CD4-positive, alpha-beta memory T cell (primary cell): ENCODE measurements around the gene SNX13. TPM values are rescaled to one million over a fixed set of nuclear protein-coding genes. Genes with fewer than 3 reads are reported as not detected.

Source experiments
- CTCF ChIA-PET: fragments of 350-600 bp; sonication (Branson Sonifier 250); formaldehyde crosslinking; loops from one replicate; lab custom pipeline; 2021; ENCODE audit warnings: inconsistent platforms; ENCODE audit not compliant: partially characterized antibody; lab: Charles Lee
- POLR2A ChIA-PET: fragments of 350-600 bp; sonication (Branson Sonifier 250); formaldehyde crosslinking; loops from one replicate; lab custom pipeline; 2021; ENCODE audit not compliant: partially characterized antibody; lab: Charles Lee
- DNase-seq, 5 donors: peaks; one replicate each; pipeline versions ENCODE4 v3.0.0 to v3.0.0-alpha.2; 2020 to 2022; ENCODE audit warnings: mixed read lengths in 1 of 5
- H3K27ac ChIP-seq: one replicate; pipeline ENCODE4 v1.7.0; 2013; ENCODE audit warnings: low read depth, low read length
- H3K27me3 ChIP-seq: 2 replicates; pipeline ENCODE4 v1.7.0; 2013; ENCODE audit warnings: mild to moderate bottlenecking, low read length, moderate library complexity; ENCODE audit not compliant: insufficient read depth
- H3K36me3 ChIP-seq: 2 replicates; pipeline ENCODE4 v1.7.0; 2013; ENCODE audit warnings: mild to moderate bottlenecking, low read length, moderate library complexity; ENCODE audit not compliant: insufficient read depth
- H3K4me1 ChIP-seq: 2 replicates; pipeline ENCODE4 v1.7.0; 2013; ENCODE audit warnings: mild to moderate bottlenecking, low read length, moderate library complexity; ENCODE audit not compliant: insufficient read depth
- H3K4me3 ChIP-seq, 2 donors: one replicate each; pipeline ENCODE4 v1.7.0; 2013; ENCODE audit warnings: low read length in 2 of 2, mild to moderate bottlenecking in 1 of 2
- H3K9me3 ChIP-seq, 2 donors: one replicate each; pipeline ENCODE4 v1.7.0; 2013; ENCODE audit warnings: low read length in 2 of 2, control low read depth in 1 of 2; ENCODE audit not compliant: control insufficient read depth in 1 of 2
- H3K27ac Mint-ChIP-seq, 7 donors: one replicate each; pipeline ENCODE4 v1.8.0; 2020 to 2021; ENCODE audit warnings: mixed read lengths in 7 of 7, mild to moderate bottlenecking in 6 of 7, inconsistent platforms in 3 of 7, moderate library complexity in 3 of 7
- H3K27me3 Mint-ChIP-seq, 2 donors: one replicate each; pipeline ENCODE4 v1.8.0; 2020 to 2021; ENCODE audit warnings: mixed read lengths in 2 of 2
- H3K36me3 Mint-ChIP-seq, 2 donors: one replicate each; pipeline ENCODE4 v1.8.0; 2020 to 2021; ENCODE audit warnings: mixed read lengths in 2 of 2, inconsistent platforms in 1 of 2, mild to moderate bottlenecking in 1 of 2
- H3K4me1 Mint-ChIP-seq, 4 donors: one replicate each; pipeline ENCODE4 v1.8.0; 2020 to 2021; ENCODE audit warnings: mixed read lengths in 4 of 4, mild to moderate bottlenecking in 1 of 4
- H3K4me3 Mint-ChIP-seq, 8 donors: one replicate each; pipeline ENCODE4 v1.8.0; 2020 to 2021; ENCODE audit warnings: mixed read lengths in 8 of 8, mild to moderate bottlenecking in 7 of 8, moderate library complexity in 6 of 8, inconsistent platforms in 3 of 8
- H3K9me3 Mint-ChIP-seq, 8 donors: one replicate each; pipeline ENCODE4 v1.8.0; 2020 to 2021; ENCODE audit warnings: mixed read lengths in 8 of 8, mild to moderate bottlenecking in 5 of 8, inconsistent platforms in 3 of 8, moderate library complexity in 1 of 8
- intact Hi-C: fragments of 100-400 bp; cut with micrococcal nuclease; formaldehyde crosslinking; loops from one replicate; pipeline ENCODE4 v1.15.1; 2023
- polyA plus RNA-seq, 2 donors: library from polyadenylated mRNA; unstranded; fragments of 300-500 nt; fragmentation: Illumina TruSeq; gene quantifications; one replicate each; pipeline ENCODE4 v1.2.3, GENCODE V29; 2021
- total RNA-seq, 2 experiments: library from RNA; stranded (reverse); gene quantifications; one replicate each; pipeline ENCODE4 v1.2.3, GENCODE V29; 2021

The SNX13 gene
- total and polyA plus RNA-seq, 4 experiments from 2014 or later: 10.1 to 36.0 (median 24.2) TPM

DNA sequence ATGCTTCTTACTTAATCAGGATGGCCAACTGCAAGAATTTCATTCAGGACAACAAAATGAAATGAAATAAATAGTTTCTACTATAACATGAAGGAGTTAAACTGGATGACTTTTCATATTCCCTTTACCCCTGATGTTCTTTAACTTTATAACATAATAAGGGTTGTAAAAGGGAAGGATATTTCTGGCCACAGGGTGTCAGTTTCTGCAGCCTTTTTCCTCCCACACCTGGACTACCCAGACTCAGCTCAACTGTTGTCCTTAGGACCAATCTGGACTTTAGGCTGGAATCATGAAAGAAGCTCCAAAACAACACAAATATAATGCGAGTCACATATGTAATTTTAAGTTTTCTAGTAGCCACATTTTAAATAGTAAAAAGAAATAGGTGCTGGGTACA lies 44.0 kb upstream of the SNX13 start:
- Histone ChIP-seq H3K9me3 (no peaks in the 10 kb centered on the region), H3K36me3 (no peaks in the 10 kb centered on the region), H3K4me1 (no peaks in the 10 kb centered on the region), H3K27me3 (no peaks in the 10 kb centered on the region), H3K27ac (no peak overlapping the region), H3K4me3 (no peak overlapping the region)
- peaks cover 0 to 1% (median 0%) of the 10 kb centered on the region in 4 donors for H3K4me1 Mint-ChIP-seq
- no peak for DNase-seq
- peaks cover 0 to 2% (median 0%) of the 10 kb centered on the region in 8 donors for H3K9me3 Mint-ChIP-seq
- CTCF ChIA-PET: no interaction called here
- H3K27me3 Mint-ChIP-seq: peaks cover 1 to 6% of the 10 kb centered on the region in 2 donors
- H3K4me3 Mint-ChIP-seq: no peak overlapping the region
- intact Hi-C loops: no loop called here
- H3K36me3 Mint-ChIP-seq: no peaks in the 10 kb centered on the region
- H3K27ac Mint-ChIP-seq: no peak overlapping the region
- POLR2A ChIA-PET: no interaction called here

DNA sequence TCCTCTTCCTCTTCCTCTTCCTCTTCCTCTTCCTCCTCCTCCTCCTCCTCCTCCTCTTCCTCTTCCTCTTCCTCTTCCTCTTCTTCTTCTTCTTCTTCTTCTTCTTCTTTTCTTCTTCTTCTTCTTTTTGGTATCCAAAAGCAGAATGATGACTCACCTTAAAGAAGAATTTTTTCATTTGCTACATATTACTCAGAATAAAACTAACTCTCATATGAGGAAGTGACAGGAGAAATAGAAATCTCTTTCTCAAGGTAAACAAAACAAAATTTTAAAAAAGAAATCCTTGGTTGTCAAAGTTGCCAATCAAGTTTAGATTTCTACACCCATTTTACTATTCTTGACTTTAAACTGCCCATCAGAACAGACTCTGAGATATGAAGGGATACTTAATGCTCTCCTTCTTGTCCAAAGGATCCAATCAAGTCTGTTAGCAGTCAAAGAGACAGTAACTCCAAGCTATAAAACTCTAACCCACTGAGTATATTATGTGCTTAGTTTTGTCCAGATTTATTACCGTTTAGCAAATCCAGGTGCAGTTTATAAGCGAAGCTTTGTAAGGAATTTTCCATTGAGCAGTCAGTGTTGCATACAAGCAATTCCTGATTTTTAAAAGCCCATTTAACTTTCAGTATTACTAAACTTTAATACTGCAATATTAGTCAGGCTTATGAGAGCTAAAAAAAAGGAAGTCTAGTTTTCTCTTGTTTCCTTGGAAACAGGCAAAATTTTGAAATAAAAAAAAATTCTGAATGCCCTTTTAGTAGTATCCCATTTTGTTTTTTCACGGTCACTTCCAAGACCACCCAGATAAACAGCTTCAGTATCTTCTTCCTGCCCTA lies 43.1 kb upstream of the SNX13 start:
- CTCF ChIA-PET: no interaction called here
- no peak overlapping the region for H3K27ac ChIP-seq

DNA sequence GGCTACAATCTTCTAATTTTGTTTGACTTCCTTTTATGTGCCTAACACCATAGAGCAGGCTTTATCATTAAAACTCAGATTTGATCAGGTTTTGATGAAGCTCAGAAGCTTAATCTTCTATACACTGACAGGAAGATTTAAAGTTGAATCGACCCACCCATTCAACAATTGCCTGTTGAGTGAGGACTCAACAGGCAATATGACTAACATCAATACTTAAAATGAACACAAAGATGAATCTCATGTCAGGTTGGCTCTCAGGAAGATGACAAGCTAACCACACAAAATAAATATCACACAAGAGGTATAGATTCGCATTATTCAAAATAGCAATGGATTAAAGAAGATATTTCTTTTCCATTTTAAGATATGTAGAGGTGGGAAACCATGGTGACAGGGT lies 36.7 kb upstream of the SNX13 start:
- no peak overlapping the region for H3K4me3 ChIP-seq
- no peaks in the 10 kb centered on the region for H3K27me3 ChIP-seq
- no peak for DNase-seq
- peaks cover 3 to 5% of the 10 kb centered on the region in 2 donors for H3K27me3 Mint-ChIP-seq
- intact Hi-C loops: no loop called here
- no peaks in the 10 kb centered on the region for H3K9me3 Mint-ChIP-seq
- H3K36me3 ChIP-seq: no peaks in the 10 kb centered on the region
- no peak overlapping the region for H3K27ac Mint-ChIP-seq
- no peak overlapping the region for H3K27ac ChIP-seq
- ChIA-PET CTCF (no interaction called here), POLR2A (no interaction called here)
- no peaks in the 10 kb centered on the region for H3K36me3 Mint-ChIP-seq
- H3K9me3 ChIP-seq: no peaks in the 10 kb centered on the region
- H3K4me1 Mint-ChIP-seq: no peaks in the 10 kb centered on the region
- no peaks in the 10 kb centered on the region for H3K4me1 ChIP-seq
- no peak overlapping the region for H3K4me3 Mint-ChIP-seq

More for the DNA sequence above, 43.1 kb upstream of the SNX13 start:
- no peaks in the 10 kb centered on the region for H3K36me3 Mint-ChIP-seq
- no peaks in the 10 kb centered on the region for H3K9me3 ChIP-seq
- H3K9me3 Mint-ChIP-seq: peaks cover 0 to 2% (median 0%) of the 10 kb centered on the region in 8 donors
- no peak for DNase-seq
- peaks cover 0 to 1% (median 0%) of the 10 kb centered on the region in 4 donors for H3K4me1 Mint-ChIP-seq
- peaks cover under 1 to 2% of the 10 kb centered on the region in 2 donors for H3K27me3 Mint-ChIP-seq
- no peaks in the 10 kb centered on the region for H3K36me3 ChIP-seq
- no peaks in the 10 kb centered on the region for H3K27me3 ChIP-seq
- no peaks in the 10 kb centered on the region for H3K4me1 ChIP-seq
- intact Hi-C loops: no loop called here
- no peak overlapping the region for H3K4me3 Mint-ChIP-seq
- POLR2A ChIA-PET: no interaction called here
- H3K4me3 ChIP-seq: no peak overlapping the region
- H3K27ac Mint-ChIP-seq: peak overlapping the region in 1 of 7 donors; percentile 20

DNA sequence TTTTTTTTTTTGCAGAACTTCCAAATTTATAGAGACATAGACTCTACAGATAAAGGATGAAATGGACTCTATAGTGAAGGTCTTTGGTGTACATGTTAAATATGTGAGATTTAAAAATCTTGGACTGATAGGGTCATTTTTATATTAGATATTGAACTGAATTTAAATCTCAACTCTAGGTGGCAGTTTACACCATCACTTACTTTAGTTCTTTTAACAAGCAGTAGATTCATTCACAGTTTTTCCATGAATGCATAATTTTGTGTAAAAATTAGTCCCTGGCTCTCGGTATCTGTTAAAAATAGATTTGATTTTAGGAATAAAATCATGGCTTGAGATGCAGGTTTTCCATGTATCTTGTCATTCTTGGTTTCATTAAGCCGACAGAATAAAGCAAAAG lies 31.1 kb upstream of the SNX13 start:
- Histone ChIP-seq H3K9me3 (no peaks in the 10 kb centered on the region), H3K4me1 (no peaks in the 10 kb centered on the region), H3K27me3 (no peaks in the 10 kb centered on the region), H3K36me3 (no peaks in the 10 kb centered on the region), H3K4me3 (no peak overlapping the region), H3K27ac (no peak overlapping the region)
- DNase-seq: no peak
- Mint-ChIP-seq H3K27ac (no peak overlapping the region), H3K9me3 (no peaks in the 10 kb centered on the region), H3K27me3 (peaks cover 3 to 5% of the 10 kb centered on the region in 2 donors), H3K4me1 (no peaks in the 10 kb centered on the region), H3K36me3 (no peaks in the 10 kb centered on the region), H3K4me3 (no peak overlapping the region)
- intact Hi-C loops: no loop called here
- ChIA-PET POLR2A (no interaction called here), CTCF (no interaction called here)

DNA sequence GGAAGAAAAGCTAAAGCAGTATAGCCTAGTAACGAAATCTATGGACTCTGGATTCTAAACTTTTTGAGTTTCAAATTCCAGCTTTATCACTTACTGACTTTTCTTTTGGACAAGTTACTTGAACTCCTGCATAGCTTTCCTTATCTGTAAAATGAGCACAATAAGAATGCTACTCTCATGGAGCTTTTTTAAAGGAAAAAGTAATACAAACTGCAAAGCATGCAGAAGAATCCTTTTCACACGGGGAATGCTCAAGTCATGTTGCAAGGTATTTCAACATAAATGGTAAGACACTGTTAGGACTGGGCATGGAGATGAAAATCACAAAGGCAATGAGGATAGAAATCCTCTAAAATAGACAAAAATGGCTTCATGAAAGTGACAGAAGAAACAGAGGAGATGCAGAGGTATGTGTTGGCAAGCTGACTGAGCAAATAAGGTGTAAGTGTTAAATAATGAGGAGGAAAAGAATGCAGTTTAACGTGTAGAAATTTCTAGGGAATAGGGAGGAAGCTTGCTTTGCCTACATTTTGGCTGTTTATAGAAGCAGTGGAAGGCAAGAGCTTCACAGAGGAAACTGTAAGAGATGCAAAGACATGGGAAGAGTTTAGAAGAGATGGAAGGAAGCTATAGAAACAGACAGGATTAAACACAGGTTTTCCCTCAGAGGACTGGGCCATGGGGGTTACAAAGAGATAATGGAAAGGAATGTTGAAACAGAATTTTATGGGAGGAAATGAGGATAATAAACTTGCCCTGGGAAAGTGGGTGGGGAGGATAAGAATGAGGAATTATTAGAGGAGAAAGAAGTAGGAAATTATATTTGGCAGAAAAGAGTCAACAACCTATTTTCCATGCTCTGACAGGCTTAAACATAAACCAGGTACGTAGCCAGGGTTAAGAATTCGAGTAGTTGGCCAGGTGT lies 28.8 kb upstream of the SNX13 start:
- Histone ChIP-seq H3K4me3 (no peak overlapping the region), H3K4me1 (no peaks in the 10 kb centered on the region), H3K36me3 (no peaks in the 10 kb centered on the region), H3K27me3 (no peaks in the 10 kb centered on the region), H3K9me3 (no peaks in the 10 kb centered on the region), H3K27ac (no peak overlapping the region)
- DNase-seq: no peak
- POLR2A ChIA-PET: no interaction called here
- no peaks in the 10 kb centered on the region for H3K36me3 Mint-ChIP-seq
- H3K4me3 Mint-ChIP-seq: no peak overlapping the region
- no peaks in the 10 kb centered on the region for H3K4me1 Mint-ChIP-seq
- H3K9me3 Mint-ChIP-seq: no peaks in the 10 kb centered on the region
- intact Hi-C loops: no loop called here
- CTCF ChIA-PET: no interaction called here
- peaks cover 5 to 6% of the 10 kb centered on the region in 2 donors for H3K27me3 Mint-ChIP-seq
- H3K27ac Mint-ChIP-seq: no peak overlapping the region

DNA sequence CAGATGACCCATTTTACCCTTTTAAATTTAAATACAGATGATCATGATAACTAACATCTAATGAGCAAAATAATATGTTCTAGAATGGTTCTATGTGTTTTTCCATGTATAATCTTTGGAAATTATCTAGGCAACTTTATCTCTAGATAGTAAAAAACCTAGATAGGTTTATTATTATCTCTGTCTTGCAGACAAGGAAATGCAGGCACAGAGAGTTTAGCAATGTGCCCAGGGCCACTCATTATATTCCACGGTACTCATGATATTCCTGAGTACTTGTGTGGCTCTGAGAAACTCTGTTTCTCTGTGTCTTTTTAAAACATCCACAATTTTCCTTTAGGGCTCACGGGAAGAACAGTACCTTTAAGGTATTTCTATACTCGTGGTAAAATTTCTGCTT lies 26.4 kb upstream of the SNX13 start:
- H3K27ac ChIP-seq: no peak overlapping the region
- H3K27me3 ChIP-seq: no peaks in the 10 kb centered on the region
- no peak overlapping the region for H3K4me3 ChIP-seq
- Mint-ChIP-seq H3K27ac (no peak overlapping the region), H3K4me3 (no peak overlapping the region), H3K27me3 (peaks cover 5 to 6% of the 10 kb centered on the region in 2 donors), H3K4me1 (no peaks in the 10 kb centered on the region), H3K9me3 (no peaks in the 10 kb centered on the region), H3K36me3 (no peaks in the 10 kb centered on the region)
- no peak for DNase-seq
- intact Hi-C loops: no loop called here
- H3K9me3 ChIP-seq: no peaks in the 10 kb centered on the region
- H3K4me1 ChIP-seq: no peaks in the 10 kb centered on the region
- ChIA-PET POLR2A (no interaction called here), CTCF (interaction anchor here (0.6 kb wide), 1 partner anchor 29 kb away, joined by 3 read pairs; no protein-coding TSS in a partner anchor)
- no peaks in the 10 kb centered on the region for H3K36me3 ChIP-seq

DNA sequence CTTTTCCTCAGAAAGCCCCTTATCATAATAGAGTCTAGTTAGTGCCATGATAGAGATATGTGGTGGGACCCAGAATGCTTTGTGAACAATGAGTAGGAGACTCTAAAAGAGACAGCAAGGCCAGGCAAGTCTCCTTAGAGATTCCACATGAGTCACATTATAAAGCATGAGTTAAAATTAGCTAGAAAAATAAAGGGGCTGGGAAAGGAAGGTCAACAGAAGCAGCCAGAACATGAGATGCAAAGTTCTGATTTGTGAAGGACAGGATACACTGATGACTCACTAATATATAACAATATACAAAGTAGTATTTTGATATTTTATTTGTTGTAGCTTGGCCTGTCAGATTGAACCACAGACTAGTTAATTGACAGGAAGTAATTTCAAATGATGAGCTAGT lies 25.3 kb upstream of the SNX13 start:
- H3K36me3 Mint-ChIP-seq: no peaks in the 10 kb centered on the region
- CTCF ChIA-PET: no interaction called here
- Histone ChIP-seq H3K27me3 (no peaks in the 10 kb centered on the region), H3K9me3 (no peaks in the 10 kb centered on the region), H3K36me3 (no peaks in the 10 kb centered on the region), H3K4me1 (no peaks in the 10 kb centered on the region), H3K4me3 (no peak overlapping the region), H3K27ac (no peak overlapping the region)
- H3K9me3 Mint-ChIP-seq: no peaks in the 10 kb centered on the region
- POLR2A ChIA-PET: no interaction called here
- DNase-seq: no peak
- peak overlapping the region in 1 of 7 donors; percentile 2 for H3K27ac Mint-ChIP-seq
- H3K4me3 Mint-ChIP-seq: no peak overlapping the region
- H3K4me1 Mint-ChIP-seq: no peaks in the 10 kb centered on the region
- H3K27me3 Mint-ChIP-seq: peaks cover 5 to 6% of the 10 kb centered on the region in 2 donors
- intact Hi-C loops: no loop called here
